Fibroblast of the conjunctiva (primary cell): ENCODE measurements around the gene C10orf67.
A peak's percentile ranks its signal among the peaks of the same experiment; 100 is the strongest.
"Not testable (repeated sequence)": the region's sequence is repeated elsewhere in the genome, so short reads cannot be mapped to it uniquely, and the experiment has no call there.

ENCODE experiments used
- DNase-seq: peaks from one replicate; pipeline ENCODE4 v3.0.0-alpha.2; 2010; ENCODE audit warnings: low read depth

Gene C10orf67

DNA sequence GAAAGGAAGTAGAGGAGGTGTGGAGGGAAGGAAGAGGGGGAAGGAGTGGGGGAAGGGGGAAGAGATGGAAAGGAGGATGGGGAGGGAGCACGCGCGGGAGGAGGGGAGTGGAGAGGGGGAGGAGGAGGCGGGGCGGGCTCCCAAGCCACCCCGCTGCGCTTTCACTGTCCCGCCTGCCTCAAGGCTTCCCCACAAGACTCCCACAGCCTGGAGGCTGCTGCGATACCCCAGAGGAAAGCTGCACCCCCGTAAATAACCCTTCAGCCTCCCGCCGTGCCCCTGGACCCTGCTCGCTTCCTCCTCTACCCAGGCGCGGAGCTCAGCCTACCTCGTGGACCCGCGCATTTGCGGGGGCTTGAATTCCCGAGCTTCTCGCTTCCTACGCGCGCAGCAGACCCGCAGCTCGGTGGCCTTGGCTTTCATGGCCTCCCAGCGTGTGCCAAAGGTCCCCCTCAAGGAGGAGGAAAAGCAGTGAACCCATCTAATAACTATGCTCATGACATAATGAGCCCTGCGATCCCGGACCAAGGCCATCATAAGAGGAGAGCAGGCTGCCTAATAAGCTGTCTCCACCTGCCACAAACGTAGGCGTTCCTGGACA, at the start of gene C10orf67:
C10orf67 (minus strand) TSS at position 557 of the 601 bp plus-strand sequence; CDS start at position 534, 23 bp downstream.
- peak; percentile 69 for DNase-seq

GRCh38 chr10:23391821-23392220, 47.2 kb upstream of the C10orf67 start:
- no peak for DNase-seq

- DNase-seq: no peak
Observed at GRCh38 chr10:23390809-23391208, 46.2 kb upstream of the C10orf67 start.

GRCh38 chr10:23390408-23390807, 45.8 kb upstream of the C10orf67 start:
- DNase-seq: not testable (repeated sequence)

DNA sequence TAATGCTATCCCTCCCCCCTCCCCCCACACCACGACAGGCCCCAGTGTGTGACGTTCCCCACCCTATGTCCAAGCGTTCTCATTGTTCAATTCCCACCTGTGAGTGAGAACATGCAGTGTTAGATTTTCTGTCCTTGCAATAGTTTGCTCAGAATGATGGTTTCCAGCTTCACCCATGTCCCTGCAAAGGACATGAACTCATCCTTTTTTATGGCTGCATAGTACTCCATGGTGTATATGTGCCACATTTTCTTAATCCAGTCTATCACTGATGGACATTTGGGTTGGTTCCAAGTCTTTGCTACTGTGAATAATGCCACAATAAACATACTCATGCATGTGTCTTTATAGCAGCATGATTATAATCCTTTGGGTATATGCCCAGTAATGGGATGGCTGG, 42.9 kb upstream of the C10orf67 start:
- DNase-seq: not testable (repeated sequence)

- no peak for DNase-seq
Observed at GRCh38 chr10:23386052-23386451, 41.5 kb upstream of the C10orf67 start.

GRCh38 chr10:23384364-23384763, 39.8 kb upstream of the C10orf67 start:
- no peak for DNase-seq

GRCh38 chr10:23383637-23384036, 39.0 kb upstream of the C10orf67 start:
- no peak for DNase-seq

DNA sequence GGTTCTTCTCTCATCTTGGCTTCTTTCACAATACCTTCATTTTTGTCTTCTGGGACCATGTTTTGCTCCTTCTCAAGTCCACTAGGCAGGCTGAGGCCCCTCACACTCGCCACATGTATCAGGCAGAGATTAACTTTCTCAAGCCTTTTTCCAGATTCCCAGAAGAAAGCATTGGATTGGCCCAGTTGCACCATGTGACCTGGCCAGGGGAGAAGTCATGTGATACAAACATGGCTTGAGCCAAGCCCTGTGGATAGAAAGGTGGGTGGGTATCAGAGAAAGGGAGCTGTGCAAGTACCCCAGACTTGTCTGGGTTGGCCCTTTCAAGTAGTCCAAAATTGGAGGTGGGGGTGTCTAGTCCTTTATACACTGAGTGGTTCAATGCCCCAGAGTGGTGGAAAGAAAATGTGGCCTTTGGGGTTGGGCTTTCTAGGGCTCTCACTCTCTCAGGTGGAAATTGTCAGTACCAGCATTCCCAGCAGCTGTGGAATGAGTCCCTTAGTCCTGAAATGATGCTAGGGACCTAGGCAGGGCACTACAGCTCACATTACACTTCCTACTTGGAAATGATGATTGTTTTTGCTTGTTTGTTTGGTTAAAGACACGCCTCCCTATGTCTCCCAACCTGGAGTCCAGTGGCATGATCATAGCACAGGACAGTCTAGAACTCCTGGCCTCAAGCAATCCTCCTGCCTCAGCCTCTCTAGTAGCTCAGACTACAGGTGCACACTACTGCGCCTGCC, 36.9 kb upstream of the C10orf67 start:
- DNase-seq: no peak

GRCh38 chr10:23379686-23380085, 35.1 kb upstream of the C10orf67 start:
- no peak for DNase-seq

DNA sequence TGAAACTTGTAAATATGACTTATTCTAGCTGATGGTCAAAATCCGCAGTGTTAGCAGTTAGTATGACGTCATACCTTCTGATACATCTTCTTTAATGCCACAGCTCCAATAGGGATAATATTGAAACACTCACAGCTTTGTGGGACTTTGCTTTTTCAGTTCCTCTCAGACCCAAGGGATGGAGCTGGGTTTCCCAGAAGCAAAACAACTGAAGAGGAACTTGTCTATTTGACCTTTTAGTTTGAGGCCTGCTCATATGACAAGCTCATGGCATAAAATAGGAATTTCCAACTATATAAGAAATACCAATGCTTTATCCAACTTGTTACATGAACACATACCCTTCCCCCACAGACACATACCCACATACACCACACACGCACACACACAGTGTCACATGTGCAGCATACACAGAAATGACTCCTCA, 31.6 kb upstream of the C10orf67 start:
- no peak for DNase-seq

DNA sequence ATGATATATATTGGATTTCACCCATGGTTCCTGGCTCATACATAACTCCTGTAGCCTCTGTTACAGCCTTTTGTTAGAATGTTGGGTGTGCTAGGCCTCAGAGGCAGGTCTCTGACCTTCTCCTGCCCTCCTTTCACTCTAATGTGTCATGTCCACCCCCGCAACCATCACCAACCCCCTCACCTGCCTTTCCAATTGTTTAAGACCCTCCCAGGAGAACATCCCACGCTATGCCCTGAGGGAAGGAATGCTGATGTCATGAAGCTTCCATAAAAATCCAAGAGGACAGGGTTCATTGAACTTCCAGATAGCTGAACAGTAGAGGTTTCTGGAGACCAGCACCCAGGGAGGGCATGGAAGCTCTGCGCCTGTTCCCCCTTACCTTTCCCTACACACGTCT, 30.8 kb upstream of the C10orf67 start:
- no peak for DNase-seq

DNA sequence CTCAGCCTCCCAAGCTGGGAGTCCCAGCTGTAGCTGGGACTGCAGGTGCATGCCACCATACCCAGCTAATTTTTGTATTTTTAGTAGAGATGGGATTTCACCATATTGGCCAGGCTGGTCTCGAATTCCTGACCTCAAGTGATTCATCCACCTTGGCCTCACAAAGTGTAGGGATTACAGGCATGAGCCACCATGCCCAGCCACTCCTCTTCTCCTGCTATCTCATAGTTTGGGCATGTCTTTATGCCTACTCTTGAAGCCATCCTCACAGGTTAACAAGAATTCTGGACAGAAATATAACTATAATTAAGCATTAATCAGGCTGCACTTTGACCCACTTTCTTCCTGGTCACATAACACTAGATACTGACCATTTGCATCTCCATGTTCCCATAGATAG, 28.6 kb upstream of the C10orf67 start:
- no peak for DNase-seq

DNA sequence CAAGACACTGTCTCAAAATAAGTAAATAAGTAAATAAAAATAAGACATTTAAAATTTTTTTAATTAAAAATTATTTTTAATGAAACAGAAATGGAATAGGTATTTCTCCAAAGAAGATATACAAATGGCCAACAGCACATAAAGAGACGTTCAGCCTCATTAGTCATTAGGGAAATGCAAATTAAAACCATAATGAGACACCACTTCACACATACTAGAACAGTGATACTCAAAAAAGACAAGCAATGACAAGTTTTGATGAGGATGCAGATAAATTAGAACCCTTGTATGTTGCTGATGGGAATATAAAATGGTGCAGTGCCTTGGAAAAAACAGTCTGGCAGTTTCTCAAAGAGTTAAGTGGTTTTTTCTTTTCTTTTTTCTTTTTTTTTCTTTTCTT, 26.5 kb upstream of the C10orf67 start:
- no peak for DNase-seq

DNA sequence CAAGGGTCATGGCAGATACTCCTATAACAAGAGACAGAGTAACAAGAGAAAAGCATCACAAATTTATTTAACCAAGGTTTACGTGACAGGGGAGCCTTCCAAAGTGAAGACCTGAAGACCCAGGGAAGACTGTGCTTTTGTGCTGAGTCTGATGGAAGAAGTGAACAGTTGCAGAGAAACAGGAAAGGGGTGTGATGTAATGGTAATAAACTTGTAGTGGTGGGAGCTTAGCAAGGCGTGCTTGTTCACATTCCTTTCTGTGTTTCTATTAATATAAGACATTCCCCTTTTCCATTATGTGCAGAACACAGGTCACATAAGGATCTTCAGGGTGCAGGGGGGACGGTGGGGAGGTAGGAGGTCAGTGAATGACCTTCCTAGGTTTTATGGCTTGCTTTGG, 25.5 kb upstream of the C10orf67 start:
- no peak for DNase-seq

DNA sequence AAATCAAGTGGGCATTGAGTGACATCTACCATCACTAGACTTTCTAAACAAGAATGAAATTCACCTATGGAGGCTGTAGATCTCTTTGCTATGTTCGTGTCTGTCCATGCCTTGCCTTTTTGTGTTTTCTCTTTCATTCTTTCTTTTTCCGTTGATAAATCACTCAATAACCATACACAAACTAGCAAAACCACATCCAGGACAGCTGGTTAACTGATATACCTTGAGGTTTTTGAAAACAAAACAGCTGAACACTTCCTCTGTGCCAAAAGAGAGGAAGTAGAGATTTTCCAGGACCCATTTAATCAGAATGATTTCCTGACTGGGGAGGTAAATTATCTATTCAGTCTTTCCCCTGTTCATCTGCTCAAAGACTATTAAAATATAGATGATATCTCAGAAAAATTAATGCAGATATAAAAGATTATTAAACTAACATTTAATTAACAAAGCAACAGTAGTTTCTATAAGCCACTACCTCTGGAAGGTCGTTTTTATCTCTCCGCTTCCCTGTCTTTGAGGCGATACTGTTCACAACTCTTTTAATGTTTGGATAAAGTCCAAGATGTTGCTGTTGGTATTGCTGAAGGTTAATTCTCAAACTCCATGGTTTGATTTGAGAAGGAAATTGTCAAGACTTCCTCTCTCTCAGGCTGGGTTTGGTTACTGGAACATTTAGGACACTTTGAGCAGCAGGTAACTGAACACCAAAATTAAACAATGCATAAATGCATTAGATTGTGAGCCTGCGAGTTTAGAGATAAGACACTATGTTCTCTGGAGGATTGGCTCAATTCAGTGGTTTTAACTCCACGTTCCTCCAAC, 24.4 kb upstream of the C10orf67 start:
- no peak for DNase-seq

GRCh38 chr10:23367896-23368595, 23.4 kb upstream of the C10orf67 start:
- DNase-seq: no peak

DNA sequence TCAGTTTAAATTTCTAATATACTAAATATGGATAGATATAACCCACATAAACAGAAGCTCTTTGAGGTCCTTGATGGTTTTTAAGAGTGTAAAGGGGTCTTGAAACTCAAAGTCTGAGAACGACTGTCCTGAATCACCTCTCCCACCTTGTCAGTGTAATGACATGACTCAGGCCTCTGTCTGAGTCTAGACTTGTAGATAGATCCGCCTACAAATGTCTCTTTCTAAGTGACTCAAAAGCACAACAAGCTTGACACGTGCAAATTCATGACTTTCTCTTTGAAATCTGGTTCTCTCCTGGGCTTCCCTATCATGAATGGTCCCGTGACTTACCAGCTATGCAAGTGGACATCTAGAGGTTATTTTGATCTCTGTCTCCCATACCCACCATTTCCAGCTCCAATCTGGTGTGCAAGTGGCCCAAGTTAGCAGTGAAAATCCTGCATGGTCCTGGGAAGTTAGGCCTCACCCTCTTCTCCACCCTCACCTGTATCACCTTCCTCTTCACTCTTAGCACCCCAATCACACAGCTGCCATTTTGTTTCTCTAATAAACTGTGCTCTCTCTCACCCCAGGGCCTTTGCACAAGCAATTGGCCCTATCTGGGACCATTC, 20.9 kb upstream of the C10orf67 start:
- DNase-seq: not testable (repeated sequence)

DNA sequence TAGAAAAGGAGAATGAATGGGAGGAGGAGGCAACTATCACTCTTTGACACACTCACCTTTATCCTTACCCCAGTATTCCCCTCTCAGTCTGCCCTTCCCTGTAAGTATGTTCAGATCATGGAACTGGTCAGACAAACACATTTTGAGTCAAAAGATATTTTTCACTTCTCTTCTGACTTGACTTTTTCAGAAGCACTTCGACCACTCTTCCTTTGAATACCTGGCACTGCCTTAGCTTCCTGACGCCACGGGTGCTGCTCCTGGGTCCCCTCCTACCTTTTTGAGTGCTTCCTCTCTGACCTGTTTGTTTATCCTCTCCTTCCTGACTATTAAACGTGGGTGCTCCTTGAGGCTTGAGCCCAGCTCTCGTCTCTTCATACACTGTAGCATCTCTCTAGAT, 19.8 kb upstream of the C10orf67 start:
- DNase-seq: no peak

DNA sequence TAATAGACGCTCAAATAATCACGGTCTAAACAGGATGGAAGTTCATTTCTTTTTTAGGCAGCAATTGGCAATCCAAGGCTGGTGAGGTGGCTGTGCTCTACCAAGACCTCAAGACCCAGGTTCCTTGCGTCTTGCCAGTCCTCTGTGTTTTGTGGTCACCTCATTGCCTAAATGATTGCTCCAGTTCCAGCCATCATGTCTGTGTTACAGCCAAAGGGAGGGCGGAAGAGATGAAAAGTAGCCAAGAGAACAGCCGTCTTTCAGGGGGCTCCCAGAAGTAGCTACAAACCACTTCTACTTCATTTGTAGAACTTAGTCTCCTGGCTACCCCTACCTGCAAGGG, 19.2 kb upstream of the C10orf67 start:
- DNase-seq: no peak

GRCh38 chr10:23362879-23363792, 18.5 kb upstream of the C10orf67 start:
- no peak for DNase-seq
